ENCODE results near the gene DHX36.

The DHX36 gene

GRCh38 chr3:154235330-154235729 lies 89.0 kb downstream of the DHX36 start:
- H3K4me3 ChIP-seq (ENCODE audit: low read depth, low read length), result no peak overlapping the region
- TF ChIP-seq CTCF (IDR thresholded peaks at IDR 0.05), result no peak
- no peak overlapping the region for H2AFZ ChIP-seq
- H3K4me2 ChIP-seq (ENCODE audit: low read length), result no peak overlapping the region
- no peaks in the 10 kb centered on the region for H3K27me3 ChIP-seq (ENCODE audit: control insufficient read depth, insufficient read depth, low read length)
- no peaks in the 10 kb centered on the region for H3K79me2 ChIP-seq
- H3K36me3 ChIP-seq (ENCODE audit: control insufficient read depth, insufficient read depth, low read length), result no peaks in the 10 kb centered on the region
- no peak overlapping the region for H3K9ac ChIP-seq
- H3K9me3 ChIP-seq (ENCODE audit: control insufficient read depth, low read length), result no peaks in the 10 kb centered on the region
- H3K27ac ChIP-seq, result no peak overlapping the region
- H3K4me1 ChIP-seq, result no peaks in the 10 kb centered on the region

GRCh38 chr3:154229217-154229590 lies 95.1 kb downstream of the DHX36 start:
- Histone ChIP-seq H3K4me1 (peaks cover 6% of the 10 kb centered on the region), H2AFZ (no peak overlapping the region), H3K79me2 (no peaks in the 10 kb centered on the region), H3K4me2 (ENCODE audit: low read length) (no peak overlapping the region), H3K27me3 (ENCODE audit: control insufficient read depth, insufficient read depth, low read length) (no peaks in the 10 kb centered on the region), H3K4me3 (ENCODE audit: low read depth, low read length) (no peak overlapping the region), H3K36me3 (ENCODE audit: control insufficient read depth, insufficient read depth, low read length) (no peaks in the 10 kb centered on the region), H3K9me3 (ENCODE audit: control insufficient read depth, low read length) (no peaks in the 10 kb centered on the region), H3K27ac (no peak overlapping the region), H3K9ac (no peak overlapping the region)
- no peak for TF ChIP-seq CTCF (IDR thresholded peaks at IDR 0.05)

- no peak overlapping the region for H3K9ac ChIP-seq
- H3K79me2 ChIP-seq, result no peaks in the 10 kb centered on the region
- no peaks in the 10 kb centered on the region for H3K9me3 ChIP-seq (ENCODE audit: control insufficient read depth, low read length)
- no peak overlapping the region for H3K4me3 ChIP-seq (ENCODE audit: low read depth, low read length)
- no peaks in the 10 kb centered on the region for H3K27me3 ChIP-seq (ENCODE audit: control insufficient read depth, insufficient read depth, low read length)
- no peak overlapping the region for H3K4me2 ChIP-seq (ENCODE audit: low read length)
- H3K36me3 ChIP-seq (ENCODE audit: control insufficient read depth, insufficient read depth, low read length), result no peaks in the 10 kb centered on the region
- no peak overlapping the region for H3K27ac ChIP-seq
- no peak overlapping the region for H2AFZ ChIP-seq
- peaks cover 10% of the 10 kb centered on the region for H3K4me1 ChIP-seq
- no peak for TF ChIP-seq CTCF (IDR thresholded peaks at IDR 0.05)
Measured at GRCh38 chr3:154228561-154229216, 95.6 kb downstream of the DHX36 start.

- H3K4me3 ChIP-seq (ENCODE audit: low read depth, low read length), result no peak overlapping the region
- no peaks in the 10 kb centered on the region for H3K9me3 ChIP-seq (ENCODE audit: control insufficient read depth, low read length)
- H3K27ac ChIP-seq, result no peak overlapping the region
- no peak overlapping the region for H3K4me2 ChIP-seq (ENCODE audit: low read length)
- no peaks in the 10 kb centered on the region for H3K36me3 ChIP-seq (ENCODE audit: control insufficient read depth, insufficient read depth, low read length)
- no peaks in the 10 kb centered on the region for H3K27me3 ChIP-seq (ENCODE audit: control insufficient read depth, insufficient read depth, low read length)
- H3K9ac ChIP-seq, result no peak overlapping the region
- no peak overlapping the region for H2AFZ ChIP-seq
- no peaks in the 10 kb centered on the region for H3K79me2 ChIP-seq
- H3K4me1 ChIP-seq, result peaks cover 12% of the 10 kb centered on the region
- TF ChIP-seq CTCF (IDR thresholded peaks at IDR 0.05), result no peak
Measured at GRCh38 chr3:154227531-154227930, 96.8 kb downstream of the DHX36 start.

GRCh38 chr3:154225536-154225935 lies 98.8 kb downstream of the DHX36 start:
- Histone ChIP-seq H3K4me3 (ENCODE audit: low read depth, low read length) (no peak overlapping the region), H3K9ac (no peak overlapping the region), H3K4me1 (peaks cover 15% of the 10 kb centered on the region), H3K27ac (no peak overlapping the region), H3K4me2 (ENCODE audit: low read length) (no peak overlapping the region), H3K79me2 (no peaks in the 10 kb centered on the region), H3K9me3 (ENCODE audit: control insufficient read depth, low read length) (no peaks in the 10 kb centered on the region), H3K36me3 (ENCODE audit: control insufficient read depth, insufficient read depth, low read length) (no peaks in the 10 kb centered on the region), H3K27me3 (ENCODE audit: control insufficient read depth, insufficient read depth, low read length) (no peaks in the 10 kb centered on the region), H2AFZ (no peak overlapping the region)
- TF ChIP-seq CTCF (IDR thresholded peaks at IDR 0.05), result no peak
